ENCODE measurements around the gene TPPP. TPM values are rescaled to one million over a fixed set of nuclear protein-coding genes. Genes with fewer than 3 reads are reported as not detected.
A peak's percentile ranks its signal among the peaks of the same experiment; 100 is the strongest.
"Not testable (repeated sequence)": the region's sequence is repeated elsewhere in the genome, so short reads cannot be mapped to it uniquely, and the experiment has no call there.

The TPPP gene
- total RNA-seq, 1 donor from 2014 or later, result 1.9 TPM

- DNase-seq (ENCODE audit: low read depth); H3K27me3 ChIP-seq (ENCODE audit: control insufficient read depth, insufficient read depth, low read length); H3K4me3 ChIP-seq (ENCODE audit: low read depth, low read length); H3K36me3 ChIP-seq (ENCODE audit: control insufficient read depth, insufficient read depth, low read length): not testable (repeated sequence)
These were observed 20.5 kb upstream of the TPPP start for GRCh38 chr5:713686-714085.

DNA sequence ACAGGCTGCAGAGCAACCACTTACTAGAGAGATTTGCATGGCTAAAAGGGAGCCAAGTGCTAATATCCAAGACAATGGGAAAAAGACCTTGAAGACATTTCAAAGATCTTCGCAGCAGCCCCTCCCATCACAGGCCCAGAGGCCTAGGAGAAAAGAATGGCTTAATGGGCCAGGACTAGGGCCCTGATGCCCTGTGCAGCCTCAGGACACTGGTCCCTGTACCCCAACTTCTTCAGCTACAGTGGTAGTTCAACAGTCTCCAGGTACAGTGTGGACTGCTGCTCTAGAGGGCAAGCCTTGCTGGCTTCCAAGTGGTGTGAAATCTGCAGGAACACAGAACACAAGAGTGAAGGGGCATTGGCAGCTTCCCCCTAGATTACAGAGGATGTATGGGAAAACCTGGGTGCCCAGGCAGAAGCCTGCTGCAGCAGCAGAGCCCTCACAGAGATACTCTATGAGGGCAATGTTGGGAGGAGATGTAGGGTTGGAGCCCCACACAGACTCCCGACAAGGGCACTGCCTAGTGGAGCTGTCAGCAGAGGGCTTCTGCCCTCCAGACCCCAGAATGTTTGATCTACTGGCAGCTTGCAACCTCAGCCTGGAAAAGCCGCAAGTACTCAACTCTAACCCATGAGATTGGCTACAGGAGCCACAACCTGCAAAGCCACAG is 15.8 kb upstream of the TPPP start:
- not testable (repeated sequence) for DNase-seq (ENCODE audit: low read depth); H3K4me3 ChIP-seq (ENCODE audit: low read depth, low read length); H3K27me3 ChIP-seq (ENCODE audit: control insufficient read depth, insufficient read depth, low read length); H3K36me3 ChIP-seq (ENCODE audit: control insufficient read depth, insufficient read depth, low read length)

DNA sequence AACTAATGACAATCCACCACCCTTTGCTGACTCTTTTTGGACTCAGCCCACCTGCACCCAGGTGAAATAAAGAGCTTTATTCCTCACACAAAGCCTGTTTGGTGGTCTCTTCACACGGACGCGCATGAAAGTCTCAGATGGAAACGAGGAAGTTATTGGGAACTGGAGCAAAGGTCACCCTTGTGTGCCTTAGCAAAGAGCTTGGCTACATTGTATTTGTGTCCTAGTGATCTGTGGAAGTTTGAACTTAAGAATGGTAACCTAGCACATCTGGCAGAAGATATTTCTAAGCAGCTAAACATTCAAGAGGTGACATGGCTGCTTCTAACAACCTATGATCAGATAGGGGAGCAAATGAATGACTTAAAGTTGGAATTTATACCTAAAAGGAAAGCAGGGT is 15.2 kb upstream of the TPPP start:
- H3K27me3 ChIP-seq (ENCODE audit: control insufficient read depth, insufficient read depth, low read length); H3K36me3 ChIP-seq (ENCODE audit: control insufficient read depth, insufficient read depth, low read length); DNase-seq (ENCODE audit: low read depth); H3K4me3 ChIP-seq (ENCODE audit: low read depth, low read length): not testable (repeated sequence)

GRCh38 chr5:706127-706526 is 13.0 kb upstream of the TPPP start:
- not testable (repeated sequence) for DNase-seq (ENCODE audit: low read depth); H3K4me3 ChIP-seq (ENCODE audit: low read depth, low read length); H3K27me3 ChIP-seq (ENCODE audit: control insufficient read depth, insufficient read depth, low read length); H3K36me3 ChIP-seq (ENCODE audit: control insufficient read depth, insufficient read depth, low read length)

- not testable (repeated sequence) for H3K4me3 ChIP-seq (ENCODE audit: low read depth, low read length); H3K36me3 ChIP-seq (ENCODE audit: control insufficient read depth, insufficient read depth, low read length); DNase-seq (ENCODE audit: low read depth)
- peaks cover 15% of the 10 kb centered on the region for H3K27me3 ChIP-seq (ENCODE audit: control insufficient read depth, insufficient read depth, low read length)
These were observed 3.9 kb upstream of the TPPP start for GRCh38 chr5:696753-697702.

DNA sequence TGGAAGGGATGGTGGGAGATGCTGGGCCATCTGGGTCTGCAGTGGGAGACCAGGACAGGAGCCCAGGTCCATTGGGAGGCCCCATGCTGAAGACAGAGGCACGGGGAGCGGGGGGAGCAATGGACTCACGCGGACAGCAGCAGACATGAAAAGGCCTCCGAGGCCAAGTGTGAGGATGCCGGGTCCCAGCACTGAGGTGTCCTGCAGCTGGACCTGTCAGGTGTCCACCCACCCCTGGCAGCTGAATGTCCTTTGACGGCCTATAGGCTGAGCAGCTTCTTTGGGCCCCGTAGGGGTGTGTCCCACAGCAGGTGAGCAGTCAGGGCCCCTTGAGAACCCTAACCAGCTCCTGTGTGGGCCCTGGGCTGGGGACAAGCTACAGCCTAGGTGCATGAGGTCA is 3.0 kb upstream of the TPPP start:
- H3K4me3 ChIP-seq (ENCODE audit: low read depth, low read length), result not testable (repeated sequence)
- peaks cover 17% of the 10 kb centered on the region for H3K27me3 ChIP-seq (ENCODE audit: control insufficient read depth, insufficient read depth, low read length)

DNA sequence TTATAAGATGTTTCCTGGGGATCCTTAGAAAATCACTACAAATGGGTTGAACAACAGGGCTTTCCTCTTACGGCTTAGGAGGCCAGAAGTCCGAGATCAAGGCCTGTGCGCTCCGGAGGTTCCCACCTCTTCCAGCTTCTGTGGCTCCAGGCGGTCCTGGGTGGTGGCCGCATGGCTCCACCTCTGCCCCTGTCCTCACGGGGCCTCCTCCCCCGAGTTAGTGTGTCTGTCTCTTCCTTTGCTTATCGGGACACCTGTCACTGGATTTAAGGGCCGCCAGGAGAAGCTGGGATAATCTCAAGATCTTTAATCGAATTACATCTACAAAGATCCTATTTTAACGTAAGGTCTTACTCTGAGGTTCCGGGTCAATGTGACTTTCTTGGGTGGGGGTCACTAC is 2.3 kb upstream of the TPPP start:
- not testable (repeated sequence) for H3K4me3 ChIP-seq (ENCODE audit: low read depth, low read length); H3K36me3 ChIP-seq (ENCODE audit: control insufficient read depth, insufficient read depth, low read length); DNase-seq (ENCODE audit: low read depth)
- H3K27me3 ChIP-seq (ENCODE audit: control insufficient read depth, insufficient read depth, low read length), result peaks cover 17% of the 10 kb centered on the region

More for the DNA sequence above, 3.0 kb upstream of the TPPP start:
- H3K36me3 ChIP-seq (ENCODE audit: control insufficient read depth, insufficient read depth, low read length); DNase-seq (ENCODE audit: low read depth): not testable (repeated sequence)

DNA sequence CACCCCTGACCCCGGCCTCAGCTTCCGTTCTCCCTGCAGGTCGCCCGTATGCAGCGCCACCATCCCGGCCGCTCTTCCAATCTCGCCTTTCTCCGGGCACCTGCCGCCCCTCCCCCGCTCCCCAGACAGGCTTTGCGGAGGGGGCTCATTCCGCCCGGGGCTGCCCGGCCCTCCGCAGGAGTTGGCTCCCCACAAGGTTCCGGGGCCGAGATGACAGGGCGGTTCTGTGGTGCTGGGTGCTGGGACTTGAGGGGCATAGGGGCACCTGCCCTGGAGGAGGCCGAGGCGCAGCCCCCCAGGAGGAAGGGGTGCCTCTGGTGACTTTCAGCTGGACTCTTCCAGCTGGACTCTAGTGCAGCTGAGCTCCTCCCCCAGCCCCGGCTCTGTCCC is 885 bp upstream of the TPPP start:
- peak overlapping the region; percentile 46 for H3K4me3 ChIP-seq (ENCODE audit: low read depth, low read length)
- H3K36me3 ChIP-seq (ENCODE audit: control insufficient read depth, insufficient read depth, low read length); DNase-seq (ENCODE audit: low read depth): not testable (repeated sequence)
- H3K27me3 ChIP-seq (ENCODE audit: control insufficient read depth, insufficient read depth, low read length), result peaks cover 17% of the 10 kb centered on the region

- not testable (repeated sequence) for DNase-seq (ENCODE audit: low read depth); H3K36me3 ChIP-seq (ENCODE audit: control insufficient read depth, insufficient read depth, low read length)
- H3K27me3 ChIP-seq (ENCODE audit: control insufficient read depth, insufficient read depth, low read length), result peaks cover 17% of the 10 kb centered on the region
- peak overlapping the region; percentile 32 for H3K4me3 ChIP-seq (ENCODE audit: low read depth, low read length)
These were observed 567 bp downstream of the TPPP start for GRCh38 chr5:692529-693041.

DNA sequence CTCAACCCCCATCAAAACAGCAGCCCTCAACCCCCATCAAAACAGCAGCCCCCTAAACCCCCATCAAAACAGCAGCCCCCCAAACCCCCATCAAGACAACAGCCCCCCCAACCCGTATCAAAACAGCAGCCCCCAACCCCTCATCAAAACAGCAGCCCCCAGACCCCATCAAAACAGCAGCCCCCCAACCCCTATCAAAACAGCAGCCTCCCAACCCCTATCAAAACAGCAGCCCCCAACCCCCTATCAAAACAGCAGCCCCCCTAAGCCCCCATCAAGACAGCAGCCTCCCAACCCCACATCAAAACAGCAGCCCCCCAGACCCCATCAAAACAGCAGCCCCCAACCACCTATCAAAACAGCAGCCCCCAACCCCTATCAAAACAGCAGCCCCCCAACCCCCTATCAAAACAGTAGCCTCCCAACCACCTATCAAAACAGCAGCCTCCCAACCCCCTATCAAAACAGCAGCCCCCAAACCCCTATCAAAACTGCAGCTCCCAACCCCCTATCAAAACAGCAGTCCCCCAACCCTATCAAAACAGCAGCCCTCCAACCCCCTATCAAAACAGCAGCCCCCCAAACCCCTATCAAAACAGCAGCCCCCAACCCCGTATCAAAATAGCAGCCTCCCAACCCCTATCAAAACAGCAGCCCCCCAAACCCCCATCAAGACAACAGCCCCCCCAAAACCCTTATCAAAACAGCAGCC is 1.2 kb downstream of the TPPP start:
- Histone ChIP-seq H3K27me3 (ENCODE audit: control insufficient read depth, insufficient read depth, low read length) (peaks cover 14% of the 10 kb centered on the region), H3K4me3 (ENCODE audit: low read depth, low read length) (no peak overlapping the region), H3K36me3 (ENCODE audit: control insufficient read depth, insufficient read depth, low read length) (no peaks in the 10 kb centered on the region)
- TF ChIP-seq CTCF (IDR thresholded peaks at IDR 0.05; ENCODE audit: insufficient read depth, low read length, poor library complexity, severe bottlenecking), result no peak
- no peak for DNase-seq (ENCODE audit: low read depth)

DNA sequence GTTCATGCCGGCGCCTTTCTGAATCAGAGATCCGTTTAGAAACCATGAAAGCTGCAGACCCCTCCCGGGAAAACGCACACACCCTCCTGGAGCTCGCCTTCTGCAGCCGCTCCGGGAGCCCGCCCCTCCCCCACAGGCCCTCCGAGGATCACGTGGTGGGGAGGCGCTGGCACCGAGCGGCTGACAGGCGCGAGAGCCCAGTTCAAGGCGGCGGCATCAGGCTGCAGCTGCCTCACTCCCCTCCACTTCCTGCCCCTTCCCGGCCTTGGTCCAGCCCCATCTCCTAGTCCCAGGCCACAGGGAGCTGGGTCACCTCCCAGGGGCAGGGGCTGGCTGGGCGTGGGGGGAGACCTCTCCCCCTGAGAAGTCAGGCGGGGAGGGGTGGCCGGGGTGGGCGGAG is 2.1 kb downstream of the TPPP start:
- not testable (repeated sequence) for DNase-seq (ENCODE audit: low read depth); H3K36me3 ChIP-seq (ENCODE audit: control insufficient read depth, insufficient read depth, low read length)

GRCh38 chr5:690293-690692 is 2.9 kb downstream of the TPPP start:
- not testable (repeated sequence) for DNase-seq (ENCODE audit: low read depth); H3K36me3 ChIP-seq (ENCODE audit: control insufficient read depth, insufficient read depth, low read length); H3K4me3 ChIP-seq (ENCODE audit: low read depth, low read length)
- peaks cover 14% of the 10 kb centered on the region for H3K27me3 ChIP-seq (ENCODE audit: control insufficient read depth, insufficient read depth, low read length)

More for the DNA sequence above, 2.1 kb downstream of the TPPP start:
- H3K27me3 ChIP-seq (ENCODE audit: control insufficient read depth, insufficient read depth, low read length), result peaks cover 14% of the 10 kb centered on the region
- H3K4me3 ChIP-seq (ENCODE audit: low read depth, low read length), result not testable (repeated sequence)

DNA sequence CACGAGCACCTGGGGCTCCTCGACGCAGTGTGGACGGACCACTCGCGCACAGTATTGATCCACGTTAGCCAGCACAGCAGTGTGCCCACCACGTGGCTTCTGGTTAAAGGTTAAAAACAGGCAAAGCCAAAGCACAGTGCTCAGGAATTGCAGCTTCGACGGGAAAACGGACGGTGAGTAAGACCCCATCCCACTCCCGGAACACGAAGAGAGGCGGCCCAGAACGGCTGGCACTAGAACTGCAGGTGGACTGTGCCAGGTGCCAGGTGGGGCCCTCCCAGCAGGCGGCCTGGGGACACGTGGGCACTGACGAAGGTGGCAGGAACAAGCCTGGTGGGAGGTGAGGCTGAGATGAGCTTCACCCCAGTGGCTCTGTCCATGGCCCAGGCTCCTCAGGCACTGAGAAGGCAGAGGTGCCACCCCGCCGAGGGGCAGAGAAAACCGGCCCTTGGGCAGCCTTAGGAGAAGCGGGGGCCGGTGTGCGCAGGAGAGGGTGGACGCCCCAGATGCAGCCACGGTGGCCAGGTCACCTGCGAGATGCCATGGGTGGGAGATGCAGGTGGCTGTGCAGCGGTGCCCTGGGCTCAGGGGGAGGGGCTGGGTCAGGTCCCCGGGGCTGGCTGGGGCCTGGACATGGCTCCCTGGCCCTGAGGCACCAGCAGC is 4.7 kb downstream of the TPPP start:
- peaks cover 13% of the 10 kb centered on the region for H3K27me3 ChIP-seq (ENCODE audit: control insufficient read depth, insufficient read depth, low read length)
- not testable (repeated sequence) for H3K36me3 ChIP-seq (ENCODE audit: control insufficient read depth, insufficient read depth, low read length); DNase-seq (ENCODE audit: low read depth); H3K4me3 ChIP-seq (ENCODE audit: low read depth, low read length)
